Liver (tissue), 9 donors: ENCODE data around the gene KDM3A. TPM values are rescaled to one million over a fixed set of nuclear protein-coding genes. Genes with fewer than 3 reads are reported as not detected.

Source experiments
- DNase-seq: peaks from one replicate; pipeline ENCODE4 v3.0.0-alpha.2; 2017; ENCODE audit warnings: low spot score
- H3K27ac ChIP-seq, 2 donors: one replicate each; pipeline ENCODE4 v1.7.0; 2013; ENCODE audit warnings: inconsistent platforms in 2 of 2, low read length in 2 of 2, control low read depth in 1 of 2, low read depth in 1 of 2, mild to moderate bottlenecking in 1 of 2
- H3K27me3 ChIP-seq, 4 donors: one replicate each; pipeline versions ENCODE4 v1.6.1 to v1.7.0; 2013; ENCODE audit warnings: low read length in 3 of 4, inconsistent platforms in 1 of 4, mild to moderate bottlenecking in 1 of 4, moderate library complexity in 1 of 4; ENCODE audit not compliant: control insufficient read depth in 4 of 4, insufficient read depth in 4 of 4
- H3K36me3 ChIP-seq, 4 donors: one replicate each; pipeline versions ENCODE4 v1.6.1 to v1.7.0; 2013; ENCODE audit warnings: low read length in 3 of 4, mild to moderate bottlenecking in 3 of 4, low read depth in 1 of 4, moderate library complexity in 1 of 4; ENCODE audit not compliant: control insufficient read depth in 4 of 4, insufficient read depth in 3 of 4
- H3K4me1 ChIP-seq, 4 donors: one replicate each; pipeline versions ENCODE4 v1.6.1 to v1.7.0; 2013; ENCODE audit warnings: low read length in 3 of 4, mild to moderate bottlenecking in 3 of 4, moderate library complexity in 1 of 4; ENCODE audit not compliant: control insufficient read depth in 4 of 4, insufficient read depth in 4 of 4
- H3K4me3 ChIP-seq, 3 donors: one replicate each; pipeline versions ENCODE4 v1.6.1 to v1.7.0; 2013; ENCODE audit warnings: low read length in 3 of 3, control low read depth in 1 of 3, low read depth in 1 of 3, mild to moderate bottlenecking in 1 of 3
- H3K9ac ChIP-seq, 2 donors: one replicate each; pipeline ENCODE4 v1.7.0; 2013; ENCODE audit warnings: low read length in 2 of 2, mild to moderate bottlenecking in 2 of 2, moderate library complexity in 2 of 2, control low read depth in 1 of 2, low read depth in 1 of 2
- H3K9me3 ChIP-seq, 4 donors: one replicate each; pipeline versions ENCODE4 v1.6.1 to v1.7.0; 2013; ENCODE audit warnings: low read length in 3 of 4; ENCODE audit not compliant: control insufficient read depth in 4 of 4
- ATF3 ChIP-seq: IDR thresholded peaks from 2 replicates; pipeline ENCODE4 v1.6.1; 2016; ENCODE audit warnings: antibody characterized with exemption
- CTCF ChIP-seq: fragments of 150-350 bp; IDR thresholded peaks from 2 replicates; pipeline ENCODE4 v1.5.1; 2017; ENCODE audit warnings: improper control_type of control experiment, low read depth, low read length; ENCODE audit not compliant: missing input control
- FOXA1 ChIP-seq: IDR thresholded peaks from 2 replicates; pipeline ENCODE4 v1.6.1; 2016; ENCODE audit warnings: antibody characterized with exemption
- FOXA2 ChIP-seq: IDR thresholded peaks from 2 replicates; pipeline ENCODE4 v1.6.1; 2016; ENCODE audit warnings: antibody characterized with exemption
- GABPA ChIP-seq, 2 donors: IDR thresholded peaks in 1 of 2; conservative IDR thresholded peaks in 1 of 2; 2 replicates each; pipeline ENCODE4 v1.6.1; 2016; ENCODE audit warnings: antibody characterized with exemption in 2 of 2, mild to moderate bottlenecking in 1 of 2, moderate library complexity in 1 of 2
- HNF4A ChIP-seq, 2 donors: conservative IDR thresholded peaks; 2 replicates each; pipeline ENCODE4 v1.6.1; 2016; ENCODE audit warnings: antibody characterized with exemption in 2 of 2, mild to moderate bottlenecking in 2 of 2
- HNF4G ChIP-seq: IDR thresholded peaks from 2 replicates; pipeline ENCODE4 v1.6.1; 2016; ENCODE audit warnings: antibody characterized with exemption
- JUND ChIP-seq, 2 donors: IDR thresholded peaks; 2 replicates each; pipeline ENCODE4 v1.6.1; 2016; ENCODE audit warnings: antibody characterized with exemption in 2 of 2
- MAX ChIP-seq: IDR thresholded peaks from 2 replicates; pipeline ENCODE4 v1.6.1; 2016; ENCODE audit warnings: antibody characterized with exemption
- NR2F2 ChIP-seq: IDR thresholded peaks from 2 replicates; pipeline ENCODE4 v1.6.1; 2016; ENCODE audit warnings: antibody characterized with exemption
- RAD21 ChIP-seq, 2 donors: IDR thresholded peaks; 2 replicates each; pipeline ENCODE4 v1.6.1; 2016; ENCODE audit warnings: antibody characterized with exemption in 2 of 2, mild to moderate bottlenecking in 2 of 2
- REST ChIP-seq: IDR thresholded peaks from 2 replicates; pipeline ENCODE4 v1.6.1; 2016; ENCODE audit warnings: antibody characterized with exemption, mild to moderate bottlenecking
- RXRA ChIP-seq, 2 donors: IDR thresholded peaks; 2 replicates each; pipeline ENCODE4 v1.6.1; 2017 to 2018; ENCODE audit warnings: antibody characterized with exemption in 2 of 2, mild to moderate bottlenecking in 1 of 2
- SP1 ChIP-seq: IDR thresholded peaks from 2 replicates; pipeline ENCODE4 v1.6.1; 2018; ENCODE audit warnings: antibody characterized with exemption, mild to moderate bottlenecking
- TAF1 ChIP-seq: conservative IDR thresholded peaks from 2 replicates; pipeline ENCODE4 v1.6.1; 2016; ENCODE audit warnings: antibody characterized with exemption, mild to moderate bottlenecking
- YY1 ChIP-seq: IDR thresholded peaks from 2 replicates; pipeline ENCODE4 v1.6.1; 2016; ENCODE audit warnings: antibody characterized with exemption, mild to moderate bottlenecking
- ZBTB33 ChIP-seq: IDR thresholded peaks from 2 replicates; pipeline ENCODE4 v1.6.1; 2016; ENCODE audit warnings: antibody characterized with exemption
- WGBS: extraction: QIAGEN DNeasy Blood & Tissue Kit; methylation state at CpG from one replicate; pipeline ENCODE4 v1.1.7; 2013; 5-methylcytosine and 5-hydroxymethylcytosine counted together
- polyA plus RNA-seq, 2 donors: library from polyadenylated mRNA; stranded (reverse) in 1 of 2; unstranded in 1 of 2; fragments of 200-250 nt in 1 of 2; fragments of >200 nt in 1 of 2; fragmentation: Nextera tagmentation in 1 of 2; extraction: Ambion mirVana in 1 of 2; gene quantifications; one replicate each; pipeline versions ENCODE4 v1.2.1 to v1.2.3, GENCODE V29; 2013 to 2015
- total RNA-seq, 2 donors: library from RNA; depleted of rRNA; stranded (reverse); fragments of >200 nt; gene quantifications; one replicate each; pipeline ENCODE4 v1.2.3, GENCODE V29; 2014
- donor health status: healthy.
- donor health status: healthy.
- donor health status: healthy.
- donor health status: healthy.
- donor health status: healthy.

Gene KDM3A
- total and polyA plus RNA-seq, 4 donors, result 3.9 to 19.8 (median 8.3) TPM

GRCh38 chr2:86434290-86434689 lies 6.9 kb upstream of the KDM3A start:
- peaks cover 0 to 2% (median 0%) of the 10 kb centered on the region in 4 donors for H3K27me3 ChIP-seq
- no peaks in the 10 kb centered on the region for H3K36me3 ChIP-seq
- DNase-seq, result no peak
- peaks cover 3 to 37% (median 10%) of the 10 kb centered on the region in 4 donors for H3K9me3 ChIP-seq
- TF ChIP-seq JUND (IDR thresholded peaks at IDR 0.05) (no peak), REST (no peak), HNF4G (no peak), ATF3 (no peak), FOXA1 (no peak), FOXA2 (no peak), RXRA (IDR thresholded peaks at IDR 0.05) (no peak), CTCF (no peak), GABPA (IDR thresholded peaks at IDR 0.05 in 1 of 2, conservative IDR thresholded peaks at IDR 0.05 in 1 of 2) (no peak), MAX (no peak)
- no peak overlapping the region for H3K9ac ChIP-seq
- no peak overlapping the region for H3K27ac ChIP-seq
- no peak overlapping the region for H3K4me3 ChIP-seq
- H3K4me1 ChIP-seq, result no peaks in the 10 kb centered on the region

GRCh38 chr2:86435531-86435930 lies 5.6 kb upstream of the KDM3A start:
- Histone ChIP-seq H3K4me3 (no peak overlapping the region), H3K9me3 (peaks cover 3 to 40% (median 9%) of the 10 kb centered on the region in 4 donors), H3K9ac (no peak overlapping the region), H3K36me3 (no peaks in the 10 kb centered on the region), H3K27ac (no peak overlapping the region), H3K4me1 (no peaks in the 10 kb centered on the region), H3K27me3 (peaks cover 0 to 2% (median 0%) of the 10 kb centered on the region in 4 donors)
- DNase-seq, result no peak
- WGBS, result 96% methylated on average over 4 of the region's 4 CpGs
- TF ChIP-seq GABPA (IDR thresholded peaks at IDR 0.05 in 1 of 2, conservative IDR thresholded peaks at IDR 0.05 in 1 of 2), result no peak
- no peak for TF ChIP-seq HNF4G
- TF ChIP-seq FOXA1, result no peak
- TF ChIP-seq NR2F2, result no peak
- TF ChIP-seq YY1, result no peak
- no peak for TF ChIP-seq ZBTB33
- TF ChIP-seq JUND (IDR thresholded peaks at IDR 0.05), result no peak
- TF ChIP-seq ATF3, result no peak
- TF ChIP-seq REST, result no peak
- no peak for TF ChIP-seq RAD21 (IDR thresholded peaks at IDR 0.05)
- TF ChIP-seq MAX, result no peak
- TF ChIP-seq RXRA (IDR thresholded peaks at IDR 0.05), result no peak
- TF ChIP-seq CTCF, result no peak
- TF ChIP-seq TAF1, result no peak
- TF ChIP-seq SP1, result no peak
- no peak for TF ChIP-seq HNF4A (conservative IDR thresholded peaks at IDR 0.05)
